Measurements from ENCODE around the gene CENPVL2.
"Not testable (repeated sequence)": the region's sequence is repeated elsewhere in the genome, so short reads cannot be mapped to it uniquely, and the experiment has no call there.

The CENPVL2 gene

GRCh38 chrX:51682720-51683062, at the start of gene CENPVL2:
TSS of gene CENPVL2 (minus strand) at chrX:51682831. CDS start at chrX:51682831, 0 bp downstream.
- not testable (repeated sequence) for H2AFZ ChIP-seq (ENCODE audit: low read depth, low read length); H3K4me1 ChIP-seq (ENCODE audit: low read length)

GRCh38 chrX:51728202-51728601, 45.6 kb upstream of the CENPVL2 start:
- TF ChIP-seq EZH2phosphoT487 (IDR thresholded peaks at IDR 0.05; ENCODE audit: low read depth) (no peak), CTCF (IDR thresholded peaks at IDR 0.05; ENCODE audit: low read depth, low read length) (no peak)
- no peaks in the 10 kb centered on the region for H3K79me2 ChIP-seq (ENCODE audit: low read length)
- no peaks in the 10 kb centered on the region for H3K36me3 ChIP-seq (replicated peaks; ENCODE audit: low read depth, low read length)
- no peak overlapping the region for H3K4me3 ChIP-seq (ENCODE audit: low read length)
- no peak overlapping the region for H3K27ac ChIP-seq (ENCODE audit: low read length)
- no peak overlapping the region for H3K4me2 ChIP-seq (ENCODE audit: low read length)
- H4K20me1 ChIP-seq (ENCODE audit: insufficient read depth, low read length), result no peaks in the 10 kb centered on the region
- no peak overlapping the region for H2AFZ ChIP-seq (ENCODE audit: low read depth, low read length)
- H3K9me3 ChIP-seq (ENCODE audit: insufficient read depth, low read length), result no peaks in the 10 kb centered on the region
- no peaks in the 10 kb centered on the region for H3K27me3 ChIP-seq (ENCODE audit: low read depth, low read length)
- no peak overlapping the region for H3K9ac ChIP-seq (ENCODE audit: low read length)
- no peaks in the 10 kb centered on the region for H3K4me1 ChIP-seq (ENCODE audit: low read length)

More at GRCh38 chrX:51682720-51683062, at the start of gene CENPVL2:
- H3K27me3 ChIP-seq (ENCODE audit: low read depth, low read length); H3K4me3 ChIP-seq (ENCODE audit: low read length); H3K79me2 ChIP-seq (ENCODE audit: low read length); H4K20me1 ChIP-seq (ENCODE audit: insufficient read depth, low read length); H3K9ac ChIP-seq (ENCODE audit: low read length); H3K36me3 ChIP-seq (replicated peaks; ENCODE audit: low read depth, low read length); H3K4me2 ChIP-seq (ENCODE audit: low read length); H3K9me3 ChIP-seq (ENCODE audit: insufficient read depth, low read length); H3K27ac ChIP-seq (ENCODE audit: low read length): not testable (repeated sequence)

GRCh38 chrX:51712943-51713647, 30.5 kb upstream of the CENPVL2 start:
- H3K27me3 ChIP-seq (ENCODE audit: low read depth, low read length); H3K9ac ChIP-seq (ENCODE audit: low read length); H3K4me2 ChIP-seq (ENCODE audit: low read length); H3K27ac ChIP-seq (ENCODE audit: low read length); H3K79me2 ChIP-seq (ENCODE audit: low read length); H3K36me3 ChIP-seq (replicated peaks; ENCODE audit: low read depth, low read length); H2AFZ ChIP-seq (ENCODE audit: low read depth, low read length); H3K4me3 ChIP-seq (ENCODE audit: low read length); H3K4me1 ChIP-seq (ENCODE audit: low read length); H4K20me1 ChIP-seq (ENCODE audit: insufficient read depth, low read length); H3K9me3 ChIP-seq (ENCODE audit: insufficient read depth, low read length): not testable (repeated sequence)

- H3K36me3 ChIP-seq (replicated peaks; ENCODE audit: low read depth, low read length); H3K27me3 ChIP-seq (ENCODE audit: low read depth, low read length); H3K79me2 ChIP-seq (ENCODE audit: low read length); H3K9ac ChIP-seq (ENCODE audit: low read length); H3K4me2 ChIP-seq (ENCODE audit: low read length); H2AFZ ChIP-seq (ENCODE audit: low read depth, low read length); H3K4me1 ChIP-seq (ENCODE audit: low read length); H4K20me1 ChIP-seq (ENCODE audit: insufficient read depth, low read length); H3K27ac ChIP-seq (ENCODE audit: low read length); H3K4me3 ChIP-seq (ENCODE audit: low read length); H3K9me3 ChIP-seq (ENCODE audit: insufficient read depth, low read length): not testable (repeated sequence)
Observed at GRCh38 chrX:51710277-51711164, 27.9 kb upstream of the CENPVL2 start, which contains the start of gene CENPVL1. TSS of gene CENPVL1 (plus strand) at chrX:51710512. CDS start at chrX:51710512, 0 bp downstream.

GRCh38 chrX:51697397-51697796, 14.8 kb upstream of the CENPVL2 start:
- Histone ChIP-seq H3K4me1 (ENCODE audit: low read length) (no peaks in the 10 kb centered on the region), H3K9ac (ENCODE audit: low read length) (no peak overlapping the region), H2AFZ (ENCODE audit: low read depth, low read length) (no peak overlapping the region), H3K4me3 (ENCODE audit: low read length) (no peak overlapping the region), H4K20me1 (ENCODE audit: insufficient read depth, low read length) (no peaks in the 10 kb centered on the region), H3K27me3 (ENCODE audit: low read depth, low read length) (no peaks in the 10 kb centered on the region), H3K27ac (ENCODE audit: low read length) (no peak overlapping the region), H3K79me2 (ENCODE audit: low read length) (no peaks in the 10 kb centered on the region), H3K9me3 (ENCODE audit: insufficient read depth, low read length) (no peaks in the 10 kb centered on the region), H3K36me3 (replicated peaks; ENCODE audit: low read depth, low read length) (no peaks in the 10 kb centered on the region), H3K4me2 (ENCODE audit: low read length) (no peak overlapping the region)
- TF ChIP-seq CTCF (IDR thresholded peaks at IDR 0.05; ENCODE audit: low read depth, low read length) (no peak), EZH2phosphoT487 (IDR thresholded peaks at IDR 0.05; ENCODE audit: low read depth) (no peak)

Measured in OCI-LY3 (cell line).